ENCODE results near the gene CERS6.
"Not testable (repeated sequence)": the region's sequence is repeated elsewhere in the genome, so short reads cannot be mapped to it uniquely, and the experiment has no call there.

CERS6 gene

GRCh38 chr2:168502852-168503251, 46.8 kb downstream of the CERS6 start:
- DNase-seq: not testable (repeated sequence)

- DNase-seq: no peak
Observed at GRCh38 chr2:168503901-168504300, 47.8 kb downstream of the CERS6 start.

- DNase-seq: no peak
Observed at GRCh38 chr2:168504323-168504722, 48.3 kb downstream of the CERS6 start.

- DNase-seq: no peak
Observed at GRCh38 chr2:168510125-168510756, 54.2 kb downstream of the CERS6 start.

GRCh38 chr2:168514692-168515091, 58.6 kb downstream of the CERS6 start:
- DNase-seq: no peak

- no peak for DNase-seq
Observed at GRCh38 chr2:168515502-168515901, 59.4 kb downstream of the CERS6 start.

- DNase-seq: no peak
Observed at GRCh38 chr2:168517816-168518215, 61.7 kb downstream of the CERS6 start.

- DNase-seq: no peak
Observed at GRCh38 chr2:168518555-168519066, 62.5 kb downstream of the CERS6 start.

GRCh38 chr2:168519534-168520308, 63.6 kb downstream of the CERS6 start:
- no peak for DNase-seq

- DNase-seq: no peak
Observed at GRCh38 chr2:168521053-168521741, 65.1 kb downstream of the CERS6 start.

- no peak for DNase-seq
Observed at GRCh38 chr2:168522446-168522845, 66.4 kb downstream of the CERS6 start.

- no peak for DNase-seq
Observed at GRCh38 chr2:168524005-168524404, 67.9 kb downstream of the CERS6 start.

- no peak for DNase-seq
Observed at GRCh38 chr2:168525020-168525419, 68.9 kb downstream of the CERS6 start.

GRCh38 chr2:168525716-168526446, 69.8 kb downstream of the CERS6 start:
- no peak for DNase-seq

GRCh38 chr2:168526641-168527040, 70.6 kb downstream of the CERS6 start:
- DNase-seq: no peak

GRCh38 chr2:168528016-168528415, 71.9 kb downstream of the CERS6 start:
- no peak for DNase-seq

- DNase-seq: no peak
Observed at GRCh38 chr2:168528469-168528868, 72.4 kb downstream of the CERS6 start.

- DNase-seq: no peak
Observed at GRCh38 chr2:168529054-168529833, 73.2 kb downstream of the CERS6 start.

GRCh38 chr2:168529900-168530561, 74.0 kb downstream of the CERS6 start:
- no peak for DNase-seq

GRCh38 chr2:168530982-168531622, 75.0 kb downstream of the CERS6 start:
- DNase-seq: no peak

- no peak for DNase-seq
Observed at GRCh38 chr2:168534926-168535325, 78.9 kb downstream of the CERS6 start.

All from effector CD8-positive, alpha-beta T cell (primary cell).